GM23248 (cell line): Measurements from ENCODE around the gene DLG2. TPM values are rescaled to one million over a fixed set of nuclear protein-coding genes. Genes with fewer than 3 reads are reported as not detected.

Source experiments
- DNase-seq: peaks from one replicate; pipeline ENCODE4 v3.0.0-alpha.2; 2015
- H2AFZ ChIP-seq: fragments of 200-600 bp; sonication (generic); 2 replicates; pipeline ENCODE4 v1.6.1; 2016; ENCODE audit warnings: antibody characterized with exemption
- H3F3A ChIP-seq: fragments of 200-600 bp; sonication (generic); 2 replicates; pipeline ENCODE4 v1.6.1; 2016; ENCODE audit warnings: mild to moderate bottlenecking, antibody characterized with exemption, mixed run types; ENCODE audit not compliant: insufficient read depth
- H3K27ac ChIP-seq: fragments of 200-600 bp; sonication (generic); 2 replicates; pipeline ENCODE4 v1.5.1; 2016; ENCODE audit warnings: mild to moderate bottlenecking
- H3K27me3 ChIP-seq: fragments of 200-600 bp; sonication (generic); replicated peaks from 2 replicates; pipeline ENCODE4 v1.6.1; 2016; ENCODE audit warnings: mild to moderate bottlenecking; ENCODE audit not compliant: insufficient read depth
- H3K36me3 ChIP-seq: fragments of 200-600 bp; sonication (generic); 2 replicates; pipeline ENCODE4 v1.6.1; 2016; ENCODE audit warnings: low read depth, mild to moderate bottlenecking
- H3K4me1 ChIP-seq: fragments of 200-600 bp; sonication (generic); 2 replicates; pipeline ENCODE4 v1.6.1; 2016; ENCODE audit warnings: mild to moderate bottlenecking; ENCODE audit not compliant: insufficient read depth
- H3K4me2 ChIP-seq: fragments of 200-600 bp; sonication (generic); one replicate; pipeline ENCODE4 v1.6.1; 2016; ENCODE audit warnings: mild to moderate bottlenecking; ENCODE audit not compliant: unreplicated experiment
- H3K4me3 ChIP-seq: fragments of 200-600 bp; sonication (generic); 2 replicates; pipeline ENCODE4 v1.5.1; 2016; ENCODE audit warnings: mild to moderate bottlenecking
- H3K79me2 ChIP-seq: fragments of 200-600 bp; sonication (generic); 2 replicates; pipeline ENCODE4 v1.6.1; 2016; ENCODE audit warnings: mild to moderate bottlenecking; ENCODE audit not compliant: insufficient read depth
- H3K9ac ChIP-seq: fragments of 200-600 bp; sonication (generic); 2 replicates; pipeline ENCODE4 v1.6.1; 2016; ENCODE audit warnings: mild to moderate bottlenecking
- H3K9me2 ChIP-seq: fragments of 200-600 bp; sonication (generic); 2 replicates; pipeline ENCODE4 v1.6.1; 2016; ENCODE audit warnings: mixed run types, mild to moderate bottlenecking, moderate library complexity; ENCODE audit not compliant: insufficient read depth
- H3K9me3 ChIP-seq: fragments of 200-600 bp; sonication (generic); one replicate; pipeline ENCODE4 v1.6.1; 2017; ENCODE audit warnings: low read depth
- H4K20me1 ChIP-seq: fragments of 200-600 bp; sonication (generic); 2 replicates; pipeline ENCODE4 v1.6.0; 2016; ENCODE audit not compliant: insufficient read depth
- EZH2 ChIP-seq: fragments of 200-600 bp; sonication (generic); IDR thresholded peaks from 2 replicates; pipeline ENCODE4 v1.6.1; 2018; ENCODE audit warnings: antibody characterized with exemption, mild to moderate bottlenecking; ENCODE audit not compliant: insufficient read depth, poor library complexity, severe bottlenecking
- EZH2phosphoT487 ChIP-seq: fragments of 200-600 bp; sonication (generic); IDR thresholded peaks from 2 replicates; pipeline ENCODE4 v1.6.1; 2018; ENCODE audit warnings: antibody characterized with exemption, moderate library complexity, mild to moderate bottlenecking, low read depth; ENCODE audit not compliant: insufficient read depth
- WGBS, 2 experiments: methylation state at CpG; one replicate each; pipeline ENCODE4 v1.1.6; 2015 to 2017; ENCODE audit warnings: low lambda C conversion rate in 2 of 2, low coverage in 1 of 2; ENCODE audit errors: missing lambda C conversion rate in 2 of 2; 5-methylcytosine and 5-hydroxymethylcytosine counted together
- in situ Hi-C: fragments of 300-500 bp; cut with MboI; formaldehyde crosslinking; loops from 2 replicates; pipeline ENCODE4 v1.15.0; 2020
- polyA plus RNA-seq: library from polyadenylated mRNA; unstranded; fragments of >200 nt; fragmentation: Nextera tagmentation; extraction: Ambion mirVana; gene quantifications from 2 replicates; pipeline ENCODE4 v1.2.1, GENCODE V29; 2016
- total RNA-seq: library from RNA; depleted of rRNA; stranded (reverse); fragments of >200 nt; shearing (Covaris generic); gene quantifications from 2 replicates; pipeline ENCODE4 v1.2.3, GENCODE V29; 2014

Gene DLG2
- total and polyA plus RNA-seq, 2 experiments from 2014 or later, result 1.1 to 1.7 TPM

GRCh38 chr11:84889556-84889955, 737.6 kb downstream of the DLG2 start:
- Histone ChIP-seq H3K4me2 (no peak overlapping the region), H3K4me1 (peaks cover 17% of the 10 kb centered on the region), H2AFZ (no peak overlapping the region), H3K27ac (no peak overlapping the region), H4K20me1 (no peaks in the 10 kb centered on the region), H3K9ac (no peak overlapping the region), H3K9me2 (no peaks in the 10 kb centered on the region), H3K27me3 (no peaks in the 10 kb centered on the region), H3K36me3 (no peaks in the 10 kb centered on the region), H3K9me3 (no peaks in the 10 kb centered on the region), H3F3A (peaks cover 12% of the 10 kb centered on the region), H3K79me2 (no peaks in the 10 kb centered on the region), H3K4me3 (no peak overlapping the region)
- in situ Hi-C loops, result no loop called here
- 95 to 98% methylated on average over 3 of the region's 3 CpGs for whole genome bisulfite sequencing, 2 experiments
- DNase-seq, result no peak
- TF ChIP-seq EZH2phosphoT487, result no peak
- no peak for TF ChIP-seq EZH2

GRCh38 chr11:84887055-84887629, 740.0 kb downstream of the DLG2 start:
- H3K9ac ChIP-seq, result peak overlapping the region; percentile 51
- in situ Hi-C loops, result no loop called here
- H3K79me2 ChIP-seq, result no peaks in the 10 kb centered on the region
- no peaks in the 10 kb centered on the region for H4K20me1 ChIP-seq
- peak overlapping the region; percentile 56 for H3K4me3 ChIP-seq
- peak overlapping the region; percentile 66 for H2AFZ ChIP-seq
- no peaks in the 10 kb centered on the region for H3K27me3 ChIP-seq
- H3F3A ChIP-seq, result peaks cover 12% of the 10 kb centered on the region
- peak overlapping the region; percentile 50 for H3K27ac ChIP-seq
- TF ChIP-seq EZH2 (no peak), EZH2phosphoT487 (no peak)
- no peaks in the 10 kb centered on the region for H3K9me3 ChIP-seq
- H3K9me2 ChIP-seq, result no peaks in the 10 kb centered on the region
- H3K4me1 ChIP-seq, result peaks cover 17% of the 10 kb centered on the region
- H3K4me2 ChIP-seq, result peak overlapping the region; percentile 72
- H3K36me3 ChIP-seq, result no peaks in the 10 kb centered on the region
- peak; percentile 62 for DNase-seq
- WGBS, 2 experiments, result 3 to 5% methylated on average over 3 of the region's 3 CpGs

- 0% methylated on average over 1 of the region's 1 CpG for WGBS, 2 experiments
- Histone ChIP-seq H3K9ac (no peak overlapping the region), H3K9me2 (no peaks in the 10 kb centered on the region), H3K4me3 (peak overlapping the region; percentile 56; the same call in 1 of the 2 replicates), H3K27me3 (no peaks in the 10 kb centered on the region), H3K79me2 (no peaks in the 10 kb centered on the region), H3K4me1 (peaks cover 17% of the 10 kb centered on the region), H3K9me3 (no peaks in the 10 kb centered on the region), H2AFZ (no peak overlapping the region), H4K20me1 (no peaks in the 10 kb centered on the region), H3K4me2 (peak overlapping the region; percentile 72), H3F3A (peaks cover 12% of the 10 kb centered on the region), H3K27ac (peak overlapping the region; percentile 50), H3K36me3 (no peaks in the 10 kb centered on the region)
- in situ Hi-C loops, result no loop called here
- peak; percentile 91 for DNase-seq
- TF ChIP-seq EZH2phosphoT487 (no peak), EZH2 (no peak)
Measured at GRCh38 chr11:84886344-84886743, 740.8 kb downstream of the DLG2 start.

GRCh38 chr11:84884836-84885235, 742.3 kb downstream of the DLG2 start:
- Histone ChIP-seq H3K4me2 (no peak overlapping the region), H3K27me3 (no peaks in the 10 kb centered on the region), H3K9me3 (no peaks in the 10 kb centered on the region), H3K36me3 (no peaks in the 10 kb centered on the region), H3K9me2 (no peaks in the 10 kb centered on the region), H2AFZ (no peak overlapping the region), H3K4me3 (no peak overlapping the region), H3K4me1 (peaks cover 17% of the 10 kb centered on the region), H3K79me2 (no peaks in the 10 kb centered on the region), H3K27ac (no peak overlapping the region), H3F3A (peaks cover 12% of the 10 kb centered on the region), H4K20me1 (no peaks in the 10 kb centered on the region), H3K9ac (no peak overlapping the region)
- WGBS, 2 experiments, result 91 to 96% methylated on average over 2 of the region's 2 CpGs
- in situ Hi-C loops, result no loop called here
- DNase-seq, result no peak
- no peak for TF ChIP-seq EZH2
- no peak for TF ChIP-seq EZH2phosphoT487
